Measurements from ENCODE around the gene TTF2.

TTF2 gene

DNA sequence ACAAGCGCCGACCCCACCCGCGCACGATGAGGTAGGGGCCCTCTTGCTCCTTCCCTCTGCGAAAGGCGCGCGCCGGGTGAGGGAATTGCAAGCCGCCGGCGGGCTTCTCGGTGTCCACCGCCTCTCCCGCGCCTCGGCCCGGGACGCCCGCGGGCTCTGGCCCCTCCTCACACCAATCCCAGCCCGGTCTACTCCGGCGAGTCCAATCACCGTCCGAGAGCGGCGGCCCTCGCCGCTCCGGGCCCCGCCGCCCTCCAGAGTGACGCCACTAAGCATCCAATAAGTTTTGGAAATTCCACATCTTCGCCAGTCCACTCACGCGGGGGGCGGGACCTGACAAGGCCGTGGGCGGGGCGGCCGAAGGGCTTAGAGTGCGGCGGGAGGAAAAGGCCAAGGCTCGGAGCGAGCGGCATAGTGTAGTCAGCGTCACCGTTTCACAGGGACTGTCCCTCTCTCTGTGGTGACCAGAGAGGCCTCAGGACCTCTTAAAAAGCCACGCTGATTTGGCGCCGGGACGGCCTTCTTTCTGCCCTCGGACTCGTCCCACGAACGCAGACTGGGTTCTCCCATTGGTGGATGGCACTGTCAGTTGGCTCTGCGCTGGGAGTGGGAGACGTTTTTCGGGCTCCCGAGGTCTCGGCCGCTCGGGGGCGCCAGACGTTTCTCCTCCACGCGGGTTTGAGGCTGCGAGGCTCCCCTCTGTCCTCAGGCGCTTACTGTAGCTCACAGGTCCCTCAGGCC lies 61.6 kb downstream of the TTF2 start, which contains the start of gene TRIM45:
TRIM45 (minus strand) TSS at position 161 of the 741 bp plus-strand sequence. CDS start 548 bp downstream, outside the sequence.
- Histone ChIP-seq H3K27ac (ENCODE audit: low read depth, low read length) (peak within 1 kb of the TSS; percentile 67), H3K9ac (ENCODE audit: low read length) (peak within 1 kb of the TSS; percentile 94), H3K27me3 (ENCODE audit: control insufficient read depth, insufficient read depth, low read length) (no peaks in the 10 kb centered on the region), H3K4me3 (ENCODE audit: low read depth, low read length) (peak within 1 kb of the TSS; percentile 76), H3K9me3 (ENCODE audit: control insufficient read depth, insufficient read depth, low read depth, low read length) (no peaks in the 10 kb centered on the region), H3K4me1 (ENCODE audit: control insufficient read depth, insufficient read depth, low read length) (peaks cover 6% of the 10 kb centered on the region; the same call in 1 of the 2 replicates), H3K36me3 (ENCODE audit: control insufficient read depth, insufficient read depth, low read length) (peaks cover 16% of the 10 kb centered on the region)

GRCh38 chr1:117122330-117123025 lies 62.4 kb downstream of the TTF2 start:
- Histone ChIP-seq H3K27ac (ENCODE audit: low read depth, low read length) (0 out of 2 replicates have a peak overlapping the region, but pooled peaks have one; percentile 67), H3K4me1 (ENCODE audit: control insufficient read depth, insufficient read depth, low read length) (peaks cover 6% of the 10 kb centered on the region; the same call in 1 of the 2 replicates), H3K27me3 (ENCODE audit: control insufficient read depth, insufficient read depth, low read length) (no peaks in the 10 kb centered on the region), H3K36me3 (ENCODE audit: control insufficient read depth, insufficient read depth, low read length) (peaks cover 10% of the 10 kb centered on the region), H3K4me3 (ENCODE audit: low read depth, low read length) (peak overlapping the region; percentile 76), H3K9ac (ENCODE audit: low read length) (peak overlapping the region; percentile 94), H3K9me3 (ENCODE audit: control insufficient read depth, insufficient read depth, low read depth, low read length) (no peaks in the 10 kb centered on the region)

GRCh38 chr1:117123274-117123673 lies 63.1 kb downstream of the TTF2 start:
- Histone ChIP-seq H3K36me3 (ENCODE audit: control insufficient read depth, insufficient read depth, low read length) (peaks cover 2% of the 10 kb centered on the region; the same call in 1 of the 2 replicates), H3K27me3 (ENCODE audit: control insufficient read depth, insufficient read depth, low read length) (no peaks in the 10 kb centered on the region), H3K9me3 (ENCODE audit: control insufficient read depth, insufficient read depth, low read depth, low read length) (no peaks in the 10 kb centered on the region), H3K9ac (ENCODE audit: low read length) (no peak overlapping the region), H3K4me3 (ENCODE audit: low read depth, low read length) (no peak overlapping the region), H3K4me1 (ENCODE audit: control insufficient read depth, insufficient read depth, low read length) (peaks cover 12% of the 10 kb centered on the region; the same call in 1 of the 2 replicates), H3K27ac (ENCODE audit: low read depth, low read length) (no peak overlapping the region)

DNA sequence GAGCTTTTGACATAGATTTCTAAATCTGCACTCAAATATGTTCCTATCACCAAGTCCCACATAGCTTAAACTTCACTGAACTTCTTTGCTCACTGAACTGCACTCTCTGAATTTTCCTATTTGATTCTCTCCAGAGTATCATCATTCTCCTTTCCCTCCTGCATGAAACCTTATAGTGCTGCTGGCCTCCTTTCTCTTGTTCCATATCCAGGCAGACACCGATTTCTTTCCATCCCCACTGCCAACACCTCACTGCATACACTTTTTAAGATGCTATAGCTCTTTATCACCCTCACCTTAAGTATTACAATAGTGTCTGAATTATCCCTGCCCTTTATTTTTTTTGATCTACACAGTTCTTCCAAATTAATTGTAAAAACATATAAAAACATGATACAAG lies 64.5 kb downstream of the TTF2 start:
- H3K27me3 ChIP-seq (ENCODE audit: control insufficient read depth, insufficient read depth, low read length): no peaks in the 10 kb centered on the region
- H3K27ac ChIP-seq (ENCODE audit: low read depth, low read length): no peak overlapping the region
- no peaks in the 10 kb centered on the region for H3K36me3 ChIP-seq (ENCODE audit: control insufficient read depth, insufficient read depth, low read length)
- no peak overlapping the region for H3K4me3 ChIP-seq (ENCODE audit: low read depth, low read length)
- H3K9me3 ChIP-seq (ENCODE audit: control insufficient read depth, insufficient read depth, low read depth, low read length): no peaks in the 10 kb centered on the region
- H3K4me1 ChIP-seq (ENCODE audit: control insufficient read depth, insufficient read depth, low read length): peaks cover 14% of the 10 kb centered on the region; the same call in 1 of the 2 replicates
- no peak overlapping the region for H3K9ac ChIP-seq (ENCODE audit: low read length)

- Histone ChIP-seq H3K27me3 (ENCODE audit: control insufficient read depth, insufficient read depth, low read length) (no peaks in the 10 kb centered on the region), H3K36me3 (ENCODE audit: control insufficient read depth, insufficient read depth, low read length) (no peaks in the 10 kb centered on the region), H3K4me1 (ENCODE audit: control insufficient read depth, insufficient read depth, low read length) (peaks cover 8% of the 10 kb centered on the region; the same call in 1 of the 2 replicates), H3K9ac (ENCODE audit: low read length) (no peak overlapping the region), H3K9me3 (ENCODE audit: control insufficient read depth, insufficient read depth, low read depth, low read length) (no peaks in the 10 kb centered on the region), H3K4me3 (ENCODE audit: low read depth, low read length) (no peak overlapping the region), H3K27ac (ENCODE audit: low read depth, low read length) (no peak overlapping the region)
These were observed 67.7 kb downstream of the TTF2 start for GRCh38 chr1:117127795-117128194.

GRCh38 chr1:117128323-117129079 lies 68.4 kb downstream of the TTF2 start:
- Histone ChIP-seq H3K27ac (ENCODE audit: low read depth, low read length) (no peak overlapping the region), H3K9me3 (ENCODE audit: control insufficient read depth, insufficient read depth, low read depth, low read length) (no peaks in the 10 kb centered on the region), H3K9ac (ENCODE audit: low read length) (no peak overlapping the region), H3K4me1 (ENCODE audit: control insufficient read depth, insufficient read depth, low read length) (peaks cover 8% of the 10 kb centered on the region; the same call in 1 of the 2 replicates), H3K36me3 (ENCODE audit: control insufficient read depth, insufficient read depth, low read length) (no peaks in the 10 kb centered on the region), H3K27me3 (ENCODE audit: control insufficient read depth, insufficient read depth, low read length) (no peaks in the 10 kb centered on the region), H3K4me3 (ENCODE audit: low read depth, low read length) (no peak overlapping the region)

- H3K36me3 ChIP-seq (ENCODE audit: control insufficient read depth, insufficient read depth, low read length): no peaks in the 10 kb centered on the region
- H3K4me1 ChIP-seq (ENCODE audit: control insufficient read depth, insufficient read depth, low read length): peaks cover 19% of the 10 kb centered on the region
- H3K4me3 ChIP-seq (ENCODE audit: low read depth, low read length): no peak overlapping the region
- H3K9me3 ChIP-seq (ENCODE audit: control insufficient read depth, insufficient read depth, low read depth, low read length): no peaks in the 10 kb centered on the region
- no peaks in the 10 kb centered on the region for H3K27me3 ChIP-seq (ENCODE audit: control insufficient read depth, insufficient read depth, low read length)
- H3K9ac ChIP-seq (ENCODE audit: low read length): no peak overlapping the region
- H3K27ac ChIP-seq (ENCODE audit: low read depth, low read length): no peak overlapping the region
These were observed 70.4 kb downstream of the TTF2 start for GRCh38 chr1:117130526-117130925.

- Histone ChIP-seq H3K9me3 (ENCODE audit: control insufficient read depth, insufficient read depth, low read depth, low read length) (no peaks in the 10 kb centered on the region), H3K27ac (ENCODE audit: low read depth, low read length) (no peak overlapping the region), H3K4me1 (ENCODE audit: control insufficient read depth, insufficient read depth, low read length) (peaks cover 27% of the 10 kb centered on the region), H3K4me3 (ENCODE audit: low read depth, low read length) (no peak overlapping the region), H3K36me3 (ENCODE audit: control insufficient read depth, insufficient read depth, low read length) (no peaks in the 10 kb centered on the region), H3K27me3 (ENCODE audit: control insufficient read depth, insufficient read depth, low read length) (no peaks in the 10 kb centered on the region), H3K9ac (ENCODE audit: low read length) (no peak overlapping the region)
These were observed 75.2 kb downstream of the TTF2 start for GRCh38 chr1:117135329-117135728.

GRCh38 chr1:117136749-117137148 lies 76.6 kb downstream of the TTF2 start:
- no peak overlapping the region for H3K9ac ChIP-seq (ENCODE audit: low read length)
- peaks cover 27% of the 10 kb centered on the region for H3K4me1 ChIP-seq (ENCODE audit: control insufficient read depth, insufficient read depth, low read length)
- no peaks in the 10 kb centered on the region for H3K9me3 ChIP-seq (ENCODE audit: control insufficient read depth, insufficient read depth, low read depth, low read length)
- H3K36me3 ChIP-seq (ENCODE audit: control insufficient read depth, insufficient read depth, low read length): no peaks in the 10 kb centered on the region
- H3K4me3 ChIP-seq (ENCODE audit: low read depth, low read length): no peak overlapping the region
- H3K27me3 ChIP-seq (ENCODE audit: control insufficient read depth, insufficient read depth, low read length): no peaks in the 10 kb centered on the region
- H3K27ac ChIP-seq (ENCODE audit: low read depth, low read length): no peak overlapping the region

DNA sequence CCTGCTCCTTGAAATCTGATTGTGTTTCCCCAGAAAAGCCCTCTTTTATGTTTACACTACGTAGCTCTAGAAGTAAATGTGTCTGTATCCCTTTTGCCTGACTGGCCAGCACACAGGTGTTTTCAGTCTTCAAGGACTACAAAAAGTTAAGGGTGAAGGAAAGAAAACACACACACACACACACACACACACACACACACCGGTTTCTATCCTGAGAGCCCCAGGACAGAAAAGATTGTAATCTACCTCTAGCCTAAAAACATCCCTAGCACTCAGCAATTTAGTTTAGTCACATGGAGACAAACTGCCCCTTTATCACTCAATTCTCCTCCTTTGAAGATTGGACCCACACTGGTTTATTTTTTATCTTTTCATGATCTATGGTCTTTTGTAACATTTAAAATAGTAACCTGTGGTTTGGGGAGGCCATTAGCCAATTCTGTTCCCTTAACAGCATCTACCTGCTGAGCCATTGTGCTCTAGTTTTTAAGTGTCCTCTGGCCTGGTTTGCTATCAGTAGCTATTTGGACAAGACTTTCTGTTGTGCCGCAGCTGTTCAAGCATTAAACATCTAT lies 77.2 kb downstream of the TTF2 start:
- H3K27ac ChIP-seq (ENCODE audit: low read depth, low read length): no peak overlapping the region
- no peak overlapping the region for H3K4me3 ChIP-seq (ENCODE audit: low read depth, low read length)
- H3K27me3 ChIP-seq (ENCODE audit: control insufficient read depth, insufficient read depth, low read length): no peaks in the 10 kb centered on the region
- H3K9ac ChIP-seq (ENCODE audit: low read length): no peak overlapping the region
- H3K9me3 ChIP-seq (ENCODE audit: control insufficient read depth, insufficient read depth, low read depth, low read length): no peaks in the 10 kb centered on the region
- H3K4me1 ChIP-seq (ENCODE audit: control insufficient read depth, insufficient read depth, low read length): peaks cover 27% of the 10 kb centered on the region
- H3K36me3 ChIP-seq (ENCODE audit: control insufficient read depth, insufficient read depth, low read length): no peaks in the 10 kb centered on the region

All from HUES6 (cell line).